Measurements from ENCODE around the gene LRRIQ3.

GRCh38 chr1:74222701-74223100 is 24.7 kb upstream of the LRRIQ3 start:
- TF ChIP-seq CTCF (conservative IDR thresholded peaks at IDR 0.05; ENCODE audit: low read depth, low read length) = no peak
- no peak for TF ChIP-seq EZH2 (IDR thresholded peaks at IDR 0.05; ENCODE audit: low read length, unreplicated experiment)
- TF ChIP-seq EZH2phosphoT487 (IDR thresholded peaks at IDR 0.05; ENCODE audit: borderline replicate concordance, low read length) = no peak
